PC-3 (cell line): ENCODE data around the gene MYRFL. TPM values are rescaled to one million over a fixed set of nuclear protein-coding genes. Genes with fewer than 3 reads are reported as not detected.

ENCODE experiments used
- ATAC-seq: fragments of 200-7000 bp; cut with Tn5 transposase; 2 replicates; pipeline ENCODE4 v1.9.1; 2020; ENCODE audit warnings: mild to moderate bottlenecking, moderate library complexity
- BruUV-seq: library from RNA; stranded (reverse); fragments of 400-500 nt; replicated peaks from 2 replicates; lab custom pipeline; 2021; lab: Mats Ljungman, UMichigan
- CTCF ChIA-PET: fragments of 300-600 bp; sonication (Branson Sonifier 250); formaldehyde crosslinking; loops from one replicate; lab custom pipeline; 2022; ENCODE audit warnings: antibody characterized with exemption; lab: Charles Lee
- POLR2A ChIA-PET: fragments of 300-600 bp; sonication (Branson Sonifier 250); formaldehyde crosslinking; loops from one replicate; lab custom pipeline; 2022; ENCODE audit warnings: antibody characterized with exemption; ENCODE audit not compliant: unreplicated experiment; lab: Charles Lee
- DNase-seq: peaks from one replicate; pipeline ENCODE4 v3.0.0-alpha.2; 2015
- H2AFZ ChIP-seq: fragments of 300-600 bp; sonication (generic); 2 replicates; pipeline ENCODE4 v1.6.0; 2016; ENCODE audit warnings: antibody characterized with exemption, low read length
- H3F3A ChIP-seq: fragments of 300-600 bp; sonication (generic); one replicate; pipeline ENCODE4 v1.6.0; 2017; ENCODE audit warnings: antibody characterized with exemption, low read length, control low read depth, mild to moderate bottlenecking; ENCODE audit not compliant: unreplicated experiment
- H3K27ac ChIP-seq: fragments of 300-600 bp; sonication (generic); 2 replicates; pipeline ENCODE4 v1.5.1; 2016; ENCODE audit warnings: mild to moderate bottlenecking, low read length
- H3K27me3 ChIP-seq: fragments of 300-600 bp; sonication (generic); 2 replicates; pipeline ENCODE4 v1.6.1; 2016; ENCODE audit warnings: low read length, mixed read lengths
- H3K36me3 ChIP-seq: fragments of 300-600 bp; sonication (generic); 2 replicates; pipeline ENCODE4 v1.6.1; 2016; ENCODE audit warnings: low read depth, mixed run types, low read length, mixed read lengths
- H3K4me1 ChIP-seq: fragments of 300-600 bp; sonication (generic); 2 replicates; pipeline ENCODE4 v1.5.1; 2016; ENCODE audit warnings: low read length; ENCODE audit not compliant: insufficient read depth
- H3K4me2 ChIP-seq: fragments of 300-600 bp; sonication (generic); 2 replicates; pipeline ENCODE4 v1.6.0; 2016; ENCODE audit warnings: low read length
- H3K4me3 ChIP-seq: fragments of 300-600 bp; sonication (generic); 2 replicates; pipeline ENCODE4 v1.5.1; 2016; ENCODE audit warnings: mild to moderate bottlenecking, low read length, mixed read lengths
- H3K79me2 ChIP-seq: fragments of 300-600 bp; sonication (generic); 2 replicates; pipeline ENCODE4 v1.6.1; 2017; ENCODE audit warnings: low read length, mixed read lengths
- H3K9ac ChIP-seq: fragments of 300-600 bp; sonication (generic); 2 replicates; pipeline ENCODE4 v1.6.0; 2016; ENCODE audit warnings: mild to moderate bottlenecking, low read length
- H3K9me2 ChIP-seq: fragments of 300-600 bp; sonication (generic); replicated peaks from 2 replicates; pipeline ENCODE4 v1.6.1; 2016; ENCODE audit warnings: mixed run types, low read length, mixed read lengths
- H3K9me3 ChIP-seq: fragments of 300-600 bp; sonication (generic); 2 replicates; pipeline ENCODE4 v1.6.1; 2016; ENCODE audit warnings: low read length, mixed read lengths
- H4K20me1 ChIP-seq: fragments of 300-600 bp; sonication (generic); 2 replicates; pipeline ENCODE4 v1.6.1; 2016; ENCODE audit warnings: low read length, mixed read lengths
- CTCF ChIP-seq: fragments of 300-600 bp; sonication (generic); conservative IDR thresholded peaks from 2 replicates; pipeline ENCODE4 v1.5.1; 2017; ENCODE audit warnings: antibody characterized with exemption, low read depth, mild to moderate bottlenecking, low read length
- EZH2 ChIP-seq: fragments of 300-600 bp; sonication (generic); IDR thresholded peaks from one replicate; pipeline ENCODE4 v1.6.1; 2017; ENCODE audit warnings: antibody characterized with exemption, mild to moderate bottlenecking, low read length; ENCODE audit not compliant: unreplicated experiment
- EZH2phosphoT487 ChIP-seq: fragments of 300-600 bp; sonication (generic); IDR thresholded peaks from 2 replicates; pipeline ENCODE4 v1.6.1; 2018; ENCODE audit warnings: mild to moderate bottlenecking, antibody characterized with exemption, low read length, borderline replicate concordance
- intact Hi-C: fragments of 100-400 bp; cut with micrococcal nuclease; formaldehyde crosslinking; loops from 2 replicates; pipeline ENCODE4 v1.9.0; 2023
- total RNA-seq: library from RNA; depleted of rRNA; stranded (reverse); fragments of >200 nt; gene quantifications from 2 replicates; pipeline ENCODE4 v1.2.3, GENCODE V29; 2014

The MYRFL gene
- total RNA-seq, 1 experiment from 2014 or later: not detected

DNA sequence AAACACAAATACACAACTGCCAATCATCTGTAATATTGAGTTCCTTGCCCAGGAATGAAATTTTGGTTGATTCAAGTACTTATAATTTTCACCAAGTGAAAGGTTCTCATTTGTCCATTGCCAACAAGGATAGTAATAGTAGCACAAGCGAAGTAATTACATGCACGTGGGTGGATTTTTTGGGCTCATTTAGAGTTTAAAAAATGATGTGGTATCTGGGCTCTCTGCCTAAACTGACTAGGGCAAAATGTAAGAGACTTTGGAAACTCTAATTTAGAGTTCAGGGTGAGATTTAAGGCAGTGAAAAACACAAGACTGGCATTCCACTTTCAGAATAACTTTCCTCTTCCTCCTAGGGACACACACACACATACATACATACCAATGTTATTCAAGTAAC lies 111.7 kb downstream of the MYRFL start:
- H3K9me2 ChIP-seq: no peaks in the 10 kb centered on the region
- no peaks in the 10 kb centered on the region for H4K20me1 ChIP-seq
- ChIA-PET POLR2A (interaction anchor here (0.6 kb wide), 1 partner anchor 58 kb away, joined by 6 read pairs; no protein-coding TSS in a partner anchor), CTCF (no interaction called here)
- H2AFZ ChIP-seq: peak overlapping the region; percentile 7; the same call in 1 of the 2 replicates
- H3K4me3 ChIP-seq: no peak overlapping the region
- no peaks in the 10 kb centered on the region for H3K27me3 ChIP-seq
- no peaks in the 10 kb centered on the region for H3K36me3 ChIP-seq
- H3K4me2 ChIP-seq: no peak overlapping the region
- intact Hi-C loops: no loop called here
- H3K9ac ChIP-seq: no peak overlapping the region
- no peaks in the 10 kb centered on the region for H3K79me2 ChIP-seq
- H3F3A ChIP-seq: no peaks in the 10 kb centered on the region
- no peaks in the 10 kb centered on the region for H3K9me3 ChIP-seq
- no peak overlapping the region for H3K27ac ChIP-seq
- TF ChIP-seq EZH2phosphoT487 (no peak), CTCF (no peak), EZH2 (no peak)
- no peak for DNase-seq
- no peak for ATAC-seq
- H3K4me1 ChIP-seq: peaks cover 9% of the 10 kb centered on the region
- no TSS peak for BruUV-seq

- Histone ChIP-seq H3K4me1 (no peaks in the 10 kb centered on the region), H4K20me1 (no peaks in the 10 kb centered on the region), H3K9ac (no peak overlapping the region), H3K36me3 (no peaks in the 10 kb centered on the region), H3K9me2 (no peaks in the 10 kb centered on the region), H3K27me3 (no peaks in the 10 kb centered on the region), H3K4me2 (no peak overlapping the region), H2AFZ (no peak overlapping the region), H3K9me3 (no peaks in the 10 kb centered on the region), H3F3A (no peaks in the 10 kb centered on the region), H3K4me3 (no peak overlapping the region), H3K79me2 (no peaks in the 10 kb centered on the region), H3K27ac (no peak overlapping the region)
- ATAC-seq (no peak; the same call in 1 of the 2 replicates), DNase-seq (no peak)
- TF ChIP-seq EZH2: no peak
- no peak for TF ChIP-seq EZH2phosphoT487
- TF ChIP-seq CTCF: no peak
- intact Hi-C loops: no loop called here
- ChIA-PET CTCF (no interaction called here), POLR2A (no interaction called here)
- BruUV-seq: no TSS peak
These were observed 122.1 kb downstream of the MYRFL start for GRCh38 chr12:69947123-69947522.

DNA sequence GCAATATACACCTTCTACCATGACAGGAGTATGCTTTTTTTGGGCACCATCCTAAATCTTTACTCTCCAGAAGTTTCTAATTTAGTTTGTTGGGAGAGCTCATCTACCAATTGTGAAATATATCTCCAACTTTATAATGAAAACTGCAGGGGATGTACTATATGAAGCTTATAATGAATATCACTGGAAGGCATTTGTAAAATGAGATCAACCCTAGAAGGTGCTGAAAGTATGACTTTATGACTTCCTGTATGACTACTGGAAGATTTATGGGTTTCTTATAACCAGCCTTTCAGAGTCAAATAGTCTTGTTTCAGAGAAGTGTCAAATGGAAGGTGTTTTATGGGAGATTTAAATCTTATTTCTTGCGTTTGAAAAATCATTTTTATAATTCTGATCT lies 122.9 kb downstream of the MYRFL start:
- H3K9ac ChIP-seq: no peak overlapping the region
- intact Hi-C loops: no loop called here
- H3K4me3 ChIP-seq: no peak overlapping the region
- H4K20me1 ChIP-seq: no peaks in the 10 kb centered on the region
- DNase-seq: no peak
- no peak overlapping the region for H2AFZ ChIP-seq
- no peaks in the 10 kb centered on the region for H3K79me2 ChIP-seq
- ATAC-seq: peak; percentile 64
- ChIA-PET POLR2A (interaction anchor here (0.5 to 0.6 kb wide), 2 partner anchors 18 to 181 kb away, joined by 3 to 4 read pairs; no protein-coding TSS in a partner anchor), CTCF (no interaction called here)
- H3F3A ChIP-seq: no peaks in the 10 kb centered on the region
- no peaks in the 10 kb centered on the region for H3K4me1 ChIP-seq
- no peak overlapping the region for H3K27ac ChIP-seq
- no peaks in the 10 kb centered on the region for H3K27me3 ChIP-seq
- no peaks in the 10 kb centered on the region for H3K36me3 ChIP-seq
- H3K9me2 ChIP-seq: no peaks in the 10 kb centered on the region
- no peak overlapping the region for H3K4me2 ChIP-seq
- BruUV-seq: no TSS peak
- no peaks in the 10 kb centered on the region for H3K9me3 ChIP-seq
- TF ChIP-seq CTCF (no peak), EZH2phosphoT487 (no peak), EZH2 (no peak)
